Trophoblast cell (in vitro differentiated cells and primary cell): ENCODE measurements around the gene IMMP2L.

Source experiments
- DNase-seq, 2 donors: peaks; one replicate each; pipeline ENCODE4 v3.0.0-alpha.2; 2016
- H2AFZ ChIP-seq: 2 replicates; pipeline ENCODE4 v1.6.1; 2013; ENCODE audit warnings: low read length, moderate library complexity, mild to moderate bottlenecking; ENCODE audit not compliant: insufficient read depth, poor library complexity
- H2AK5ac ChIP-seq: 2 replicates; pipeline ENCODE4 v1.6.1; 2013; ENCODE audit warnings: mild to moderate bottlenecking, low read length
- H2BK120ac ChIP-seq: 2 replicates; pipeline ENCODE4 v1.6.1; 2013; ENCODE audit warnings: low read length, mild to moderate bottlenecking, moderate library complexity; ENCODE audit not compliant: insufficient read depth, poor library complexity
- H2BK12ac ChIP-seq: 2 replicates; pipeline ENCODE4 v1.6.1; 2013; ENCODE audit warnings: mild to moderate bottlenecking, low read length, moderate library complexity
- H2BK5ac ChIP-seq: 2 replicates; pipeline ENCODE4 v1.6.1; 2013; ENCODE audit warnings: low read length, low read depth, moderate library complexity, mild to moderate bottlenecking; ENCODE audit not compliant: poor library complexity
- H3K14ac ChIP-seq: 2 replicates; pipeline ENCODE4 v1.6.1; 2013; ENCODE audit warnings: mild to moderate bottlenecking, low read length
- H3K18ac ChIP-seq: 2 replicates; pipeline ENCODE4 v1.6.1; 2013; ENCODE audit warnings: mild to moderate bottlenecking, low read length
- H3K23ac ChIP-seq: 2 replicates; pipeline ENCODE4 v1.6.1; 2013; ENCODE audit warnings: low read length
- H3K27ac ChIP-seq: 2 replicates; pipeline ENCODE4 v1.5.1; 2013; ENCODE audit warnings: low read depth, mild to moderate bottlenecking, inconsistent platforms, low read length, moderate library complexity
- H3K27me3 ChIP-seq: 2 replicates; pipeline ENCODE4 v1.6.1; 2013; ENCODE audit warnings: inconsistent platforms, mild to moderate bottlenecking, low read length, moderate library complexity; ENCODE audit not compliant: insufficient read depth
- H3K36me3 ChIP-seq, 2 experiments: 1 replicate in 1 of 2; 2 replicates in 1 of 2; pipeline ENCODE4 v1.6.1; 2013; ENCODE audit warnings: low read length in 2 of 2, mild to moderate bottlenecking in 2 of 2, moderate library complexity in 1 of 2; ENCODE audit not compliant: insufficient read depth in 2 of 2, control insufficient read depth in 1 of 2
- H3K4ac ChIP-seq: 2 replicates; pipeline ENCODE4 v1.6.1; 2013; ENCODE audit warnings: low read depth, mild to moderate bottlenecking, low read length, moderate library complexity
- H3K4me1 ChIP-seq, 2 experiments: 1 replicate in 1 of 2; 2 replicates in 1 of 2; pipeline ENCODE4 v1.6.1; 2013; ENCODE audit warnings: low read length in 2 of 2, mild to moderate bottlenecking in 2 of 2, moderate library complexity in 1 of 2; ENCODE audit not compliant: insufficient read depth in 2 of 2, control insufficient read depth in 1 of 2
- H3K4me2 ChIP-seq: 2 replicates; pipeline ENCODE4 v1.6.1; 2013; ENCODE audit warnings: inconsistent platforms, mild to moderate bottlenecking, low read length, moderate library complexity
- H3K4me3 ChIP-seq: 2 replicates; pipeline ENCODE4 v1.5.1; 2013; ENCODE audit warnings: mild to moderate bottlenecking, low read depth, low read length, inconsistent platforms
- H3K79me1 ChIP-seq: one replicate; pipeline ENCODE4 v1.6.1; 2013; ENCODE audit warnings: low read length
- H3K79me2 ChIP-seq: 2 replicates; pipeline ENCODE4 v1.6.1; 2013; ENCODE audit warnings: low read length, mild to moderate bottlenecking; ENCODE audit not compliant: control insufficient read depth, insufficient read depth, poor library complexity
- H3K9ac ChIP-seq: 2 replicates; pipeline ENCODE4 v1.6.1; 2013; ENCODE audit warnings: mild to moderate bottlenecking, low read length
- H3K9me3 ChIP-seq: 2 replicates; pipeline ENCODE4 v1.6.1; 2013; ENCODE audit warnings: low read depth, mild to moderate bottlenecking, control low read depth, inconsistent platforms, low read length; ENCODE audit not compliant: insufficient read depth
- H4K12ac ChIP-seq: 2 replicates; pipeline ENCODE4 v1.6.1; 2013; ENCODE audit warnings: low read depth, mild to moderate bottlenecking, low read length, moderate library complexity
- H4K8ac ChIP-seq: 2 replicates; pipeline ENCODE4 v1.6.1; 2013; ENCODE audit warnings: low read depth, mild to moderate bottlenecking, low read length, moderate library complexity
- H4K91ac ChIP-seq: one replicate; pipeline ENCODE4 v1.6.1; 2013; ENCODE audit warnings: low read depth, mild to moderate bottlenecking, low read length, moderate library complexity
- WGBS: extraction: QIAGEN DNeasy Blood & Tissue Kit; methylation state at CpG from one replicate; pipeline ENCODE4 v1.1.7; 2013; ENCODE audit warnings: missing lambda C conversion rate; ENCODE audit not compliant: insufficient read length, insufficient coverage; ENCODE audit errors: extremely low coverage; 5-methylcytosine and 5-hydroxymethylcytosine counted together

IMMP2L gene

DNA sequence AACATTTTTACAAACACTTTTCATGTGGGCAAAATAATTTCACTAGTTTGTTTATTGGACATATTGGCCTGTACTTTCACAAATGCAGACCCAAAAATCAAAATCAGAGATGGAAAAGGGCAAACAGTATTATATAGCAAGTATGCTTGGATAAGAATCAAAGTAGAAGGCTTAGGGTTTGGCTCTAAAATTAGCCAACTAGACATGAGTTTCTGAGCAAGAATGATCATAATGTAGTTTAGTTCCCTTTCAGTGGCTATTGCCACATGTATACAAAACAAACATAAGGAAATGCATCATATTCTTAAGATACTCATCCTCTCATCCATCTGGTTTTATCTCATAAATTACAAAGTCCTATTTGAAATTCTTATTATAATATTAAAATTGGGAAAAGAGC is 132.5 kb downstream of the IMMP2L start:
- Histone ChIP-seq H3K79me1 (no peaks in the 10 kb centered on the region), H3K79me2 (no peaks in the 10 kb centered on the region), H3K4me3 (no peak overlapping the region), H4K8ac (no peak overlapping the region), H3K4me1 (no peaks in the 10 kb centered on the region), H3K4me2 (no peak overlapping the region), H3K18ac (no peak overlapping the region), H3K36me3 (no peaks in the 10 kb centered on the region), H3K27ac (no peak overlapping the region), H2BK12ac (no peak overlapping the region), H2AFZ (no peak overlapping the region), H3K14ac (no peak overlapping the region), H4K12ac (no peak overlapping the region), H2BK120ac (no peak overlapping the region), H3K9me3 (no peaks in the 10 kb centered on the region), H4K91ac (no peak overlapping the region), H2BK5ac (no peak overlapping the region), H3K9ac (no peak overlapping the region), H3K27me3 (no peaks in the 10 kb centered on the region), H2AK5ac (no peak overlapping the region), H3K4ac (no peak overlapping the region), H3K23ac (no peak overlapping the region)
- DNase-seq, result peak; percentile 12 to 73

DNA sequence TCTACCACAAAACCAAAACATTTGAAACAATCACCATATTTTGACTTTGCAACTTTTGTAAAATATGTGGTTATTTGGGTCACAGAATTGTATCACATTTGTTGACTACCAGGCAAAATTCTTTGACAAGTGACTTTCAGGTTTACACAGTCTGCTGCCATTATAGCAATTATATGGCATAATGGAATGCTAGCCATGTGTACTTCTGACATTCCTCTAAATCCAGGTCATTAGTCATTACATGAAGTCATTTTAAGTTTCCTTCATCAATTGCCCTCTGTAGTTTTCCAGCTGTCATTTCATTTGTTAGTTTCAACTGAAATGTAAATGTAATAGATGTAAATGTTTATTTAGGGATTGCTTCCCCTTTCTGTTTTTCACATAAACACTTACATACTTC is 137.5 kb downstream of the IMMP2L start:
- Histone ChIP-seq H3K4me2 (peak overlapping the region; percentile 4), H3K79me2 (no peaks in the 10 kb centered on the region), H3K4ac (no peak overlapping the region), H3K4me3 (no peak overlapping the region), H4K8ac (no peak overlapping the region), H3K36me3 (no peaks in the 10 kb centered on the region), H4K91ac (no peak overlapping the region), H2BK5ac (no peak overlapping the region), H3K9me3 (no peaks in the 10 kb centered on the region), H4K12ac (no peak overlapping the region), H3K9ac (no peak overlapping the region), H2BK12ac (no peak overlapping the region), H3K4me1 (no peaks in the 10 kb centered on the region), H2BK120ac (no peak overlapping the region), H3K14ac (no peak overlapping the region), H2AK5ac (no peak overlapping the region), H3K23ac (no peak overlapping the region), H3K79me1 (no peaks in the 10 kb centered on the region), H2AFZ (no peak overlapping the region), H3K27ac (peak overlapping the region; percentile 41), H3K18ac (no peak overlapping the region), H3K27me3 (no peaks in the 10 kb centered on the region)
- DNase-seq, result peak; percentile 38 to 87

DNA sequence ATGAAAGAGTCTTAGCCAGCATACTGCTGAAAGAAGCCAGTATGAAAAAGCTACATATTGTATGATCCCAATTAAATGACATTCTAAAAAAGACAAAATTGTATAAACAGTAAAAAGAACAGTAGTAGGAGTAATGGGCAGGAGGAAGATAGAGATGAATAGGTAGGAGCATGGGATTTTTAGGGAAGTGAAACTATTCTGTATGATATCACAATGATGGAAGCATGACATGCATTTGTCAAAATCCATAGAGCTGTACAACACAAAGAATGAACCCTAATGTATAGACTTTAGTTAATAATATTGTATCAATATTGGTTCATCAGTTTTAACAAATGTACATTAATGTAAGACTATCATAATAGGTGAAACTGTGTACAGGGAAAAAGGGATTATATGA is 147.9 kb downstream of the IMMP2L start:
- Histone ChIP-seq H4K12ac (no peak overlapping the region), H2BK120ac (no peak overlapping the region), H3K4me1 (peaks cover 0 to 2% of the 10 kb centered on the region in 2 experiments), H3K23ac (no peak overlapping the region), H2AK5ac (no peak overlapping the region), H3K9me3 (no peaks in the 10 kb centered on the region), H2BK5ac (no peak overlapping the region), H3K27me3 (no peaks in the 10 kb centered on the region), H3K27ac (no peak overlapping the region), H2BK12ac (no peak overlapping the region), H3K18ac (no peak overlapping the region), H4K91ac (no peak overlapping the region), H4K8ac (no peak overlapping the region), H3K4me3 (no peak overlapping the region), H2AFZ (no peak overlapping the region), H3K79me1 (no peaks in the 10 kb centered on the region), H3K9ac (no peak overlapping the region), H3K36me3 (no peaks in the 10 kb centered on the region), H3K4me2 (no peak overlapping the region), H3K79me2 (no peaks in the 10 kb centered on the region), H3K14ac (no peak overlapping the region), H3K4ac (no peak overlapping the region)
- DNase-seq, result no peak

DNA sequence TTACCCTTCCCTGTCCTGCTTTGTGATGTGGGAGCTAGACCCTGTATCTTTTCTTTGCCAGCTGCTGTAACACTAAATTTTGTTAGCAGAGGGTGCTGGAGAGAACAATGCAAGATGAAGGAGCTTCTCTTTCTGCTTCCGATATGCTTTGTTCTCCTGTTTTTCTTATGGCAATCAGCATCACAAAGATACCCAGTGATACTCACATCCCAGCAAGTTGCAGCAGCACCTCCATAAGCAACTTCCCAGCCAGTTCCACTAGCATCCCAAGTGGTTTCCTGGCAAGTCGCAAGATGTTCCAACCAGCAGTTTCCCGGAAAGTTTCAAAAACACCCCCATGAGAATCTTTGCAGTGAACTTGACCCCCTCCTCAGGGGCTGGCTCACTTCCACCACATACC is 148.6 kb downstream of the IMMP2L start:
- Histone ChIP-seq H3K4me3 (no peak overlapping the region), H2BK12ac (no peak overlapping the region), H4K12ac (no peak overlapping the region), H2AK5ac (no peak overlapping the region), H3K4ac (no peak overlapping the region), H3K18ac (no peak overlapping the region), H3K4me2 (no peak overlapping the region), H4K8ac (no peak overlapping the region), H2BK5ac (no peak overlapping the region), H3K23ac (no peak overlapping the region), H3K27ac (no peak overlapping the region), H2AFZ (no peak overlapping the region), H4K91ac (no peak overlapping the region), H3K27me3 (no peaks in the 10 kb centered on the region), H3K4me1 (peaks cover 0 to 2% of the 10 kb centered on the region in 2 experiments), H2BK120ac (no peak overlapping the region), H3K79me1 (no peaks in the 10 kb centered on the region), H3K14ac (no peak overlapping the region), H3K9ac (no peak overlapping the region), H3K36me3 (no peaks in the 10 kb centered on the region), H3K9me3 (no peaks in the 10 kb centered on the region), H3K79me2 (no peaks in the 10 kb centered on the region)
- WGBS, result no CpG with 5 or more reads among the region's 3 CpGs
- DNase-seq, result no peak

DNA sequence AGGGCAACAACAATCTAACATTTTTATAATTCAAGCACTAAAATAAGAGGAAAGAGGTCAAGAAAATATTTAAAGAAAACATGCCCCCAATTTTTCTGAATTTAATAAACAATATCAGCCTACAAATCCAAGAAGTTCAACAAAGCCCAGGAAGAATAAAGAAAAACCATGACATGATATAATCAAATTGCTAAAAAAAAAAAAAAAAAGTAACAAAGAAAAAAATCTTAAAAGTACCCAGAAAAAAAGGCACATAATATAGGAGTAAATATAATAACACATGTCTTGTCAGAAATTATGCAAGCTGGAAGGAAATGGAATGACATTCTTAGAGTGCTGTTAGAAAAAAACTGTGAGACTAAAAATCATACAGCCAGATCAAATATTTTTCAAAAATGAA is 151.4 kb downstream of the IMMP2L start:
- no peak overlapping the region for H2BK5ac ChIP-seq
- H2BK120ac ChIP-seq, result no peak overlapping the region
- no peaks in the 10 kb centered on the region for H3K79me1 ChIP-seq
- H3K27ac ChIP-seq, result no peak overlapping the region
- no peak overlapping the region for H3K4ac ChIP-seq
- peaks cover 0 to 2% of the 10 kb centered on the region in 2 experiments for H3K4me1 ChIP-seq
- H4K91ac ChIP-seq, result no peak overlapping the region
- no peak overlapping the region for H2AK5ac ChIP-seq
- H3K9me3 ChIP-seq, result no peaks in the 10 kb centered on the region
- no peak overlapping the region for H3K4me2 ChIP-seq
- H3K18ac ChIP-seq, result no peak overlapping the region
- no peak overlapping the region for H3K14ac ChIP-seq
- no peaks in the 10 kb centered on the region for H3K36me3 ChIP-seq
- no peak overlapping the region for H3K9ac ChIP-seq
- H2BK12ac ChIP-seq, result no peak overlapping the region
- H3K23ac ChIP-seq, result no peak overlapping the region
- H3K79me2 ChIP-seq, result no peaks in the 10 kb centered on the region
- no peak overlapping the region for H4K8ac ChIP-seq
- no peak for DNase-seq
- no peaks in the 10 kb centered on the region for H3K27me3 ChIP-seq
- no peak overlapping the region for H2AFZ ChIP-seq
- no peak overlapping the region for H3K4me3 ChIP-seq
- no peak overlapping the region for H4K12ac ChIP-seq
